GM12865 (cell line): ENCODE data around the gene TMEM232.

Experiments
- DNase-seq: peaks from one replicate; pipeline ENCODE4 v3.0.0; 2010; ENCODE audit warnings: low read depth
- H3K4me3 ChIP-seq: 2 replicates; pipeline ENCODE4 v1.5.1; 2011; ENCODE audit warnings: mild to moderate bottlenecking, low read depth, low read length, control low read depth
- CTCF ChIP-seq: IDR thresholded peaks from 2 replicates; pipeline ENCODE4 v1.5.1; 2011; ENCODE audit warnings: low read length, control low read depth, low read depth, inconsistent platforms; ENCODE audit not compliant: insufficient read depth; ENCODE audit errors: missing control alignments

Gene TMEM232

GRCh38 chr5:110525762-110526161, 200.7 kb downstream of the TMEM232 start:
- TF ChIP-seq CTCF, result no peak
- no peak for DNase-seq
- no peak overlapping the region for H3K4me3 ChIP-seq

GRCh38 chr5:110517396-110517795, 209.1 kb downstream of the TMEM232 start:
- TF ChIP-seq CTCF, result no peak
- DNase-seq, result no peak
- H3K4me3 ChIP-seq, result no peak overlapping the region

- no peak for DNase-seq
- no peak for TF ChIP-seq CTCF
- no peak overlapping the region for H3K4me3 ChIP-seq
These were observed 212.4 kb downstream of the TMEM232 start for GRCh38 chr5:110514030-110514429.

GRCh38 chr5:110512266-110512665, 214.2 kb downstream of the TMEM232 start:
- no peak for DNase-seq
- no peak for TF ChIP-seq CTCF

GRCh38 chr5:110510146-110510545, 216.3 kb downstream of the TMEM232 start:
- DNase-seq, result no peak
- TF ChIP-seq CTCF, result no peak
- H3K4me3 ChIP-seq, result no peak overlapping the region

More at GRCh38 chr5:110512266-110512665, 214.2 kb downstream of the TMEM232 start:
- H3K4me3 ChIP-seq, result no peak overlapping the region

DNA sequence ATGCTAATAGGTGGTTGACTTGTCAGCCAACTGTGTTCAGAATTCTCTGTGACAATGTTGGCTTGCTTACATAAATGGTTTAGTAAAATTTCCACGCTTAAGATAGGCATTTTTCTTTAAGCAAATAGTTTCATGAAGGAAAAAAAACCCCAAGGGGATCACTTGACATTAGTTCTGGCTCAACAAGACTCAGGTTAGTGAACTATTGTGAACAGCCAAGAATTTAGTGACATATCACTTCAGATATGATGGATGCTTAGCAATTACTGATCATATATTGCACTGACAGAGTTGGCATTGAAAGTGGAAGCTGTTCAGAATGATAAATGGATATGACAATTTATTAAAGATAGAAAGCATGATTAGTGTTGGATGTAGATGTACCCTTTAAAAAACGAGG, 218.5 kb downstream of the TMEM232 start:
- TF ChIP-seq CTCF, result no peak
- no peak overlapping the region for H3K4me3 ChIP-seq
- DNase-seq, result no peak

DNA sequence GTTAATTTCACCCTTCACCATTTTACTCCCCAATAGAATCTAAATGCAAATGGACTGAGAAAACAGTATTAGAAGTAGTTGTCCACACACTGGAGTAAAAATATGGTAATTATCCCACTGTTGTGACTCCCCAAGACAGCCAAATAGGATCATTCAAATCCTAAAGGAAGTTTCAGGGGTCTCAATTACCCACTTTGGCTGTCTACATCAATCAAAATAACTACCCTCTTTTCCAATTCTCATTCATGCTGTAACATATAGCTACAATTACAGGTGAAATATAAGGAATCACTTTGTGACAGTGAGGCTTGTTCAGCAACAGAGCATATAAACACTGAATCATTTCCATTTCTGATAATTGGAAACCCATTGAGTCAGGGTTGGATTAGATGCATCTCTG, 220.1 kb downstream of the TMEM232 start:
- TF ChIP-seq CTCF, result no peak
- no peak overlapping the region for H3K4me3 ChIP-seq
- no peak for DNase-seq
